Stimulated activated CD4-positive, alpha-beta T cell treated with anti-CD3 and anti-CD28 coated beads, Interleukin-1b, Interleukin-23, amount 100 ng/mL, for 24 hours (primary cell): Measurements from ENCODE around the gene KCNK7.
"Not testable (repeated sequence)": the region's sequence is repeated elsewhere in the genome, so short reads cannot be mapped to it uniquely, and the experiment has no call there.

ENCODE experiments used
- DNase-seq, 4 experiments: peaks; one replicate each; pipeline ENCODE4 v3.0.0-alpha.2; 2020; ENCODE audit warnings: low read depth in 4 of 4, low spot score in 1 of 4

KCNK7 gene

DNA sequence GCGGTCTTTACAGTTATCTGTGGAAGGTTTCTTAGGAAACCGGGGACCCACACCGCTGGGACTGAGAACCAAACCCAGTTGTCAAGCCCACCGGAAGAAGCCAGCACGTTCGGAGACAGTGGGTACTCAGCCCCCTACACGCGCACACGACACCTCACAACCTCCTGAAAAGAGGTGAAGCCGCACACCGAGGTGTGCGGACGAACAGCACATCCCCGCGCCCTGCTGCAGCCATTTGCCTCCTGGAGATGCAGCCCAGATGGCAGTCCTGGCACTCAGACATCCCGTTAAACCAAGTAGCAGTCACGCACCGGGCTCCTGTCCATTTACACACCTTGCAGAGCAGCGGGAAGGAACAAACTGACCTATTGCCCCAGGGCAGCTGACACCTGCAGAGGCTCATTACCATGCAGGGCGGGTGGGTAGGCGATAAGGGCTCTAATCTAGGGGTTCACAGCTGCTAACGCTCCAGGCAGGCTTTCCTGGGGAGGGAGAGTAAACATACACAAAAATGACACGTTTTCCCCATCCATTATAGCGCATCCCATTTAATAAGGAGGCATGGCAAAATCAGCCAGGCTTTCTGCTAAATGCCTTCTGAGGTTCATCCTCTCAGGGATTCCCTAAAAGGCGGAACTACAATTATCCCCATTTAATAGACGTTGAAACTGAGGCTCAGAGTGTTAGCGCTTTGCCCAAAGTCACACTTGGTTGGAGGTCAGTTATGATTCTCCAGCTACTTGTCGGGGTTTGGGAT, 20.6 kb downstream of the KCNK7 start:
- DNase-seq, result no peak

DNA sequence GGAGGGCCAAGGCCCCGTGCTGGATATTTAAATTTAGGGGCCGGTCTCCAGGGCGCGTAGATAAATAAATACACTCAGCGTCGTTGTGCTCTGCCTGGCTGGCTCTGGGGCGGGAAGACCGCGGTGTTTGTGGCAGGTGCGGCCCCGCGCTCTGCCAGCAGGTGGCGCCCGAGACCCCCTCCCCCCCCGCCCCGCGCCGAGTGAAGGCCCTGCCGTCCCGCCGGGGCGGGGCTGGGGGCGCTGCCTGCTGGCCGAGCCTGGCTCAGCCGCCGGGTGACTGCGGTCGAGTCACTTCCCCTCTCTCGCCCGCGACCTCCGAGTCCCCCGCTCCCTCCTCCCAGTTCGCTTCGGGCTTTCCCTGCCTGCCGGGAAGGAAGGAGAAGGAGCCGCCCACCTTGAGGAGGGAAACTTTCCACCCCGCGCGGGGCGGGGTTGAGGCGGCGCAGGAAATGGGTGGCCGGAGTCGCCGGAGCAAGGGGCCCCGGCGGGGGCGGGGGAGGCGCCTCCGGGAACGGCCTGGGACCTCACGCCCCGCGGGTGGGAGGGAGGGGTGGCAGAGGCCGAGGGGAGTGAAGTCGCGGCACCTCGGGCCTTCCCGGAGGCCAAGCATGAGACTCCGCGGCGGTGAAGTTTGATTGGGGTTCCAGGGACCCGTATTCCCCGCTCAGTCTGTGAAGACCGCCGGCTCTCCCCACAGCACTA, 21.3 kb downstream of the KCNK7 start:
- DNase-seq, result peak; percentile 59 to 93 (median 72)

DNA sequence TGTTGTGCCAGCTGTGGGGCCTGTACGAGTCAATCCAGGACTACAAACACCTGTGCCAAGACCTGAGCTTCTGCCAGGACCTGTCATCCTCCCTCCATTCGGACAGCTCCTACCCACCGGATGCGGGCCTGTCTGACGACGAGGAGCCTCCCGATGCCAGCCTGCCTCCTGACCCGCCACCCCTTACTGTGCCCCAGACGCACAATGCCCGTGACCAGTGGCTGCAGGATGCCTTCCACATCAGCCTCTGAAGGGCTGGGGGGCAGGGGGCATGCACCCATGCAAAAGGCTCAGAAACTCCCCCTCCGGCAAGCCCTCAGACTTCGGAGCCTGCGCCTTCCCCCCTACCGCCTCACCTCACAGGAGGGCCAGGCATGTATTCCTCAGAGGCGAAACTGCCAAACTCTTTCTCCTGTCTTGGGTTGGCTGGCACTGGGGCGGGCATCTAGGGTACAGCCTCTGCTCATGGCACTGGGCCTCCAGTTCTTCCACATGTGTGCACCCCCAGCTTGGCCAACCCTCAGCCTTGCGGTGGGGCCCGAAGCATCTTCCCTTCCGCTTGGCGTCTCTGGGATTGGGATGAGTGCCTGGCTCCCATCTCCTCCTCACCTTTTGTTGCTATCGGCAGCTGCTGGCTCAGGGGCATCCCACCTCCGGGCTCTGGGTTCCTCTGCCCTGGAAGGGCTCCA, 22.1 kb downstream of the KCNK7 start:
- DNase-seq, result no peak

DNA sequence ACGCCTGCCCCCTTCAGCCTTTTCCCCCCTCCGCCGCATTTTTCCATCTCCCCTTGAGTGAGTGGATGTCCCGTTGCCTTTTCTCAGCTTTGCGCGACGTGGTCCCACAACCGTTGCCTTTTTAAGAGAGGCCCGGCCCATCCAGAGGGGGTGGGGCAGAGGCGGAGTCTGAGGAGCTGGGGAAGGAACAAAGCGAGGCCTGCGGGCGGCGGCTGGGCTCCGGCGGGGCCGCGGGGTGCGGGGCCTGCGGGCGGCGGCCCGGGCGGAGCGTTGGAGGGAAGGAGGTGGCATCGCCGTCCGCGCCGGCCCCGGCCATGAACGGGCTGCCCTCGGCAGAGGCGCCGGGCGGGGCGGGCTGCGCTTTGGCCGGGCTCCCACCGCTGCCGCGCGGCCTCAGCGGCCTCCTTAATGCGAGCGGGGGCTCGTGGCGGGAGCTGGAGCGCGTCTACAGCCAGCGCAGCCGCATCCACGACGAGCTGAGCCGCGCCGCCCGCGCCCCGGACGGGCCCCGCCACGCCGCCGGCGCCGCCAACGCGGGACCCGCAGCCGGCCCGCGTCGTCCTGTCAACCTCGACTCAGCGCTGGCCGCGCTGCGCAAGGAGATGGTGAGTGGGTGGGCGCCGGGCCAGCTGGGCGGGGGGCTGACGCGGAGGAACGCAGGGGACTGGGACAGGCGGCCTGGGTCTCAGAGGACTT, 23.1 kb downstream of the KCNK7 start, which contains the start of gene FAM89B:
Gene FAM89B, plus strand, starts transcription at position 183 of the 696 bp plus-strand sequence. Its CDS starts 132 bp downstream, at position 315.
- DNase-seq, result peak in 3 of 4 experiments; percentile 71 to 87 (median 78)

DNA sequence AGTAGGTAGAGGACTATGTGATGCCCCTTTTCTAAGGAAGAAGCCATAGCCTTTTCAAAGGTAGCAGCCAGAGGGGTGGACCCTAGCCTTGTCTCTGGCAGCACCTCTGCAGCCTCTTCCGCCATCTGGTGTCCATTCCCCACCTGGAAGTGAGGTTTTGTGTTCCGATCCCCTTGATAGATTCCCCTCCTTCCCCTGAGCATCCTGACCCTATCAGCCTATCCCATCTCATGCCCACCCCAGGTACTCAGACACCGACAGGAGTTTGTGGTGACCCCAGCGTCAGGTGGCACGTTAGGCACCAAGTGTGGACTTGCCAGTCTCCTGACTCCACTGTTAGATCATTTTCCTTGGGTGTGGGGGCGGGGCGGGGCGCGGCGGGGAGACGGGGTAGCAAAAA, 23.7 kb downstream of the KCNK7 start:
- no peak for DNase-seq

DNA sequence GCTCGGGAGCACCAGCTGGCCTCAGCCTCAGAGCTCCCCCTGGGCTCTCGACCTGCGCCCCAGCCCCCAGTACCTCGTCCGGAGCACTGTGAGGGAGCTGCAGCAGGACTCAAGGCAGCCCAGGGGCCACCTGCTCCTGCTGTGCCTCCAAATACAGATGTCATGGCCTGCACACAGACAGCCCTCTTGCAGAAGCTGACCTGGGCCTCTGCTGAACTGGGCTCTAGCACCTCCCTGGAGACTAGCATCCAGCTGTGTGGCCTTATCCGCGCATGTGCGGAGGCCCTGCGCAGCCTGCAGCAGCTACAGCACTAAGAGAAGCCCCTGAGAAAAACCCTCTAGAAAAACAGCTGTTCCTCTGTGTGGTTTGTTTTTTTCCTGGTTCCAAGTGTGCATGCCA, 24.2 kb downstream of the KCNK7 start:
- no peak for DNase-seq

DNA sequence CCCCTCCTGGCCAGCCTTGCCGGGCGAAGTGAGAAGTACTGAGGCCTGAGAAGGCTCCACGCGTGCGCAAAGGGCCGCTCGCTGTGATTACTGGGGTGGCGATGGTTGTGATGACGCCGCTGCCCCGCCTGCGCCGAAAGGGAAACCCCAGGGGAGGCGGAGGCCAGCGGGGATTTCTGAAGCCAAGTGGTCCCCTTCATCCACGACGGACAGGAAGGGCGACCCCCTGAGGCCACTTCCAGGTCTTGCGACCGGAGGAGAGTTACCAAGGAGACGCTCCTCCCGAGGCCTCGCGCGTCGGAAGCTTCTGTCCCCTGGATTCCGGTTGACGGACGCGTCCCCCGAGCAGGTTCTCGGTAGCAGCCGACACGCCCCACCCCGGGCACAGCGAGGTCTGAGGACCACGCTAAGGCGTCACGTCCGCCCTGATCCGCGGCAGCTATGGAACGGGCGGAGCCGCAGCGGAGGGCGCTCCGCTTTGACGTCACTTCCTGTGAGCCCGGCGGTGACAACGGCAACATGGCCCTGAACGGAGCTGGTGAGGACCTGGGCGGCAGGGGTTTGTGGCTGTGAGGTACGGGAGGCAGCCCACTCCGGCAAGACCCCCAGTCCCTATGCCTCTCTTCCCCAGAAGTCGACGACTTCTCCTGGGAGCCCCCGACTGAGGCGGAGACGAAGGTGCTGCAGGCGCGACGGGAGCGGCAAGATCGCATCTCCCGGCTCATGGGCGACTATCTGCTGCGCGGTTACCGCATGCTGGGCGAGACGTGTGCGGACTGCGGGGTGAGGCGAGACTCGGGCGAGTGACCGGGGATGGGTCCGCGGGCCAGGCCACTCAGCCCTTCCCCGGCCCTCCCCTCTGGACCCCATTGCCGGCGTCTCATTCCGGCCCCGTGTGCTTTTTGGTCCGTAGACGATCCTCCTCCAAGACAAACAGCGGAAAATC, 25.4 kb downstream of the KCNK7 start, which contains the start of gene ZNRD2:
Gene ZNRD2, plus strand, starts transcription at position 505 of the 946 bp plus-strand sequence. Its CDS starts 15 bp downstream, at position 520.
- peak; percentile 92 to 99 (median 96) for DNase-seq

DNA sequence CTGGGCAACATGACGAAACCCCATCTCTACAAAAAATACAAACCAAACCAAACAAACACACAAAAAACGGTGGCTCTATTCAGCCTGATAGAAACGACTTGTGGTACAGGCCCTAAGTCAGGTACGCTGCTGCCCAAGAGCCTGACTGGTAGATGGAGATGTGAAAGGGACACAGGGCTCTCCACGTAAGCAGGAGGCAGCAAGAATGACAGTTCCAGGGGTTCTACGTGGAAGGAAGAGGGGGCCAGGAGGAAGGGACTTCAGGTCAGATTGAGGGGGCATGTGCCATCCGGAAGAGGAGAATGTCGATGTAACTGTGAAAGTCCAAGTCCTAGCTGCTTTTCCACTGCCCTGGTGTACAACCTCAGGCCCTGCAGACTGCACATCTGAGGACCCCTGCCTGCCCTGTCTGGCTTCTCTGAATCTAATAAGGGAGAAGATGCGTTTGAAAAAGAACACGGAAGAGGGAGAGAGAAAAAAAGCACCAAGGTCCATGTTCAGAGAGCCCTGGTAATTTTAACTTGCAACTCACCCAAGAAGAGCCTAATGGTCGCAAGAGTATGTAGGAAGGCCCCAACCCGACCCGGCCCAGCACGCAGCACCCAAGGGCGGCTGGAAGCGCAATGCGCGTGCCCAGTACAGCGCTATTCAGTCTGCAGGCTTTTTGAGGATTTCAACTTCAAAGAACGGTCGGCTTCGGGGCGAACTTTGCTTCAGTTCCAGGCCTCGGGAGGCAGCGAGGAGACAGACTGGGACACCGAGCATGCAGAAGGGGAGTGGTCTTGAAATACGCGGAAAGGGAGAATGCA, 26.2 kb downstream of the KCNK7 start:
- peak in 1 of 4 experiments; percentile 55 for DNase-seq

DNA sequence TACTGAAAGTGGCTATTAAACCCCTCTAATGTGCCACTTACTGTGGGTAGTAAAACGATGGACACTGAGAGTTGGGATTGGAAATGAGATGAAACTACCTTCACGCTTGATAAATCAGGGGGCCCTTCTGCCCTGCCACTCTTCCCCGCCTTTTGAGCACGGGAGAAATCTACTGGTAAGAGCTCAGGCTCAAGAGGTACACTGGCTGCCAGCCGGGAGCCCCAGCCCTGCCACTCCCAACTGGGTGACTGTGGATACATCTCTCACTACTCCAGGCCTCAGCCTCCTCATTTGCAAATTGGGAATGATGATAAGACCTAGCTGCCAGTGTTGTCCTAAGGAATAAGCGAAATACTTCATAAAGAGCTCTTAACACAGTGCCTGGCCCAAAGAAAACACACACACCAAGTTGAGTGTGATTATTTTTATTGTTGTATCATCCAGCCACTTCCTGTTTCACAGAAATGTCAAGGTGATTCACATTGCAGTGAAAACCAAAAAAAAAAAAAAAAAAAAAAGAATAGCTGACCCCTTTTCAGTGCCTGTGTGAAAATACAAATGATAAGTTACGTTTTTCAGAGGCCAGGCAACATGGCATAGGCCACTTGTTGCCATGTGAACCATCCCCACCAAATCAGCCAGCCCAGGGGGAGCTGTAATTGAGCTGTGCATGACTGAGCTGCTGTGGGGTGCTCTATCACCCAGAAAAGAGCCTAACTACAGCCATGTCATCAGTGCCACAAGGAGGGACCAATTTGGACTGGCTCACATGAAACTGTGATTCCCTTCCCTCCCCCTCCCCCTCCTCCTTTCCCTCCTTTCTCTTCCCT, 29.8 kb downstream of the KCNK7 start:
- DNase-seq, result no peak

DNA sequence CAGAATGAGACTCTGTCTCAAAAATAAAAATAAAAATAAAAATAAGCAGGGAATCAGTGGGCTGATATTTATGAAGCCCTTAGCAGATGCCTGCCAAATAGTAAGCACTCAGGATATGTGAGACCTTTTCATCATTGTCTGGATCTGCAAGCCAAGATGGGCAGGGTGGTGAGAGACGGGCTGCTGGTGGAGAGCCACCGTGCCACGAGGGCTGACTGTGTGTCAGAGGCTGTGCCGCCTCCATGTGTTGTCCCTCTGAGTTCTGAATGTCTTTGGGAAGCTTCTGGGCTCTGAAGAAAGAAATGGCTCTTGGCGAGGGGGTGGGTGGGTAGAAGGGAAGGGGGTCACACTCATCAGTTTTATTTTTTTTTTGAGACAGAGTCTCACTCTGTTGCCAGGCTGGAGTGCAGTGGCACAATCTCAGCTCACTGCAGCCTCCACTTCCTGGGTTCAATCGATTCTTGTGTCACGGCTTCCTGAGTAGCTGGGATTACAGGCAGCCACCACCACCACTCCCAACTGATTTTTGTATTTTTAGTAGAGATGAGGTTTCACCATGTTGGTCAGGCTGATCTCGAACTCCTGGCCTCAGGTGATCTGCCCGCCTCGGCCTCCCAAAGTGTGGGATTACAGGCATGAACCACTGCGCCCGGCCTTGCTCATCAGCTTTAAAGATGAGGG, 30.6 kb downstream of the KCNK7 start:
- DNase-seq, result not testable (repeated sequence)

DNA sequence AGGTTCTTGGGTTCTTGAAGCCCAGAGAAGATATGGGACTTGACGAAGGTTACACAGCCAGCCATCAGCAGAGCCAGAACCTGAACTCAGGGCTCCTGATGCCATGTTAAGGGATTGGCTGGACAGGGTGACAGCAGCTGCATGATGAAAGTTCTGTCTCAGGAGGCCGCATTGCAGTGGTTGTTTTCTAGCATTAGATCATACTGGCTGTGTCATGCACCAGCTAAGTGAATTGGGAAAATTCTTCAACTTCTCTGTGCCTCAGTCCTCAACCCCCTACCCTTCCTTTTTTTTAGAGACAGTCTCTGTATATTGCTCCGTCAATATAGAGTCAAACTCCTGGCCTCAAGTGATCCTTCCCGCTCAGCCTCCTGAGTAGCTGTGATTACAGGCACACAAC, 32.0 kb downstream of the KCNK7 start:
- DNase-seq, result no peak

DNA sequence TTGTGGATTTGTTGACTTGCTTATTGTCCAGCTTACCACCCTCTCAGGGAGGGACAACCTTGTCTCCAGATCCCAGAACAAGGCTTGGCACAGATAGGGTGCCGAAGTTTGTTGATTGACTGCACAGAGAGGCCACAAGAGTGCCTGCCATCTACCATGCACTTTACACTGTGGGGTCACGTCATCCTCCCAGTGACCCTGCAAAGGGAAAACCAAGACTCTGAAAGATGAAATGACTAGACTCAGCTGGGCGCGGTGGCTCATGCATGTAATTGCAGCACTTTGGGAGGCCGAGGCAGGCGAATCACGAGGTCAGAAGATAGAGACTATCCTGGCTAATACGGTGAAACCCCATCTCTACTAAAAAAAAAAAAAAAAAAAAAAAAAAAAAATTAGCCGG, 32.8 kb downstream of the KCNK7 start:
- no peak for DNase-seq

DNA sequence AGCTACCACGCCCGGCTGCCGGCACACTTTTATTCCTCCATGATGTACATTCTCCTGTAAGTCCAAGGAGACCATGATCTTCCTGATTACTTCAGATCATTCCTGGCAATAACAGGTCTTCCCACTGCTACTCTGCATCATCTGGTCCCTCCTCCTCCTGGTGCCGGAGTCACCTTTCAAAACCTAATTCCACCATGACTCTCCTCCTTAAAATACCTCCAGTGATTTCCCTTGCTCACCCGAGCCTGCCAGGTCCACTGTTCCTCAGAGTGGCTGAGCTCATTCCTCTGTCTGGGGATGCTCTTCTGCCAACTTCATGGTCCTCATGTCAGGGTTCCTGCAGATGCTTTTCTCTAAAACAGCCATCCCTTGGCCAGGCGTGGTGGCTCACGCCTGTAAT, 33.6 kb downstream of the KCNK7 start:
- no peak for DNase-seq

DNA sequence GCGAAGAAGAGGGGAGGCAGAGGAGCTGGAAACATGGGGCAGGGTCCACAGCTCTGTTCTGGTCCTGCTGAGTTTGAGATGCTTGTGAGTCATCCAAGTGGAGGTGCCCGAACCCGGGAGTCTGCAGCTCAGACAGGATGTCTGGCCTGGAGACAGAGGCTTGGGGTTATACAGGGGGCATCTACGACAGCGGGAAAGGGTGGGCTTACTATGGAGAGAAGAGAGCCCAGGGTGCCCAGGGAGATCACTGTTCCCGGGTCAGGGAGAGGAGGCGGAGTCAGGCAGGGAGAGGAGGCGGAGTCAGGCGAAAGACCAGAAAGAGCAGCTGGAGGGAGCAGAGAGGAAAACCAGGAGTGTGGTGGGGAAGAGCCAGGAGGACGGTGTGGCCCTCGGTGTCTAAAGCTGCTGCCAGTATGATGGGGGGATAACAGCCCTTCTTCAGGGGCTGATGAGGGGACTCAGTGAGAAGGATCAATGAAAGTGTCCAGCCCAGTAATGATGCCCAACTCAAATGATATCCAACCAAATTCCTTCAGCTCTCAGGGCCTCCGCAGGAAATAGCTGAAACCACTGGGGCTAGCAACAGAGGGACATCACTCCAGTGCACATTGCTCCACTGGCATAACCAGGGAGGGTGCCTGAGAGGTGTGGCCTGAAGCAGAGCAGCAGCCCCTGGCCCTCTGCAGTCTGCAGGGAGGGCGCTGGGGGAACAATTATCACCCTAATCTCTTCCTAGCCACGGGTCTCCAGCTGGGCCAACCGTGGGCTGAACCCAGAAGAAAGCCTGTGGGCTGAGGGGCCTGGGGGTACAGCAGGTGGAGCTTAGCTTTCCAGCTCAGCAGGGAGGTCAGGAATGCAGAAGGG, 34.8 kb downstream of the KCNK7 start:
- no peak for DNase-seq

DNA sequence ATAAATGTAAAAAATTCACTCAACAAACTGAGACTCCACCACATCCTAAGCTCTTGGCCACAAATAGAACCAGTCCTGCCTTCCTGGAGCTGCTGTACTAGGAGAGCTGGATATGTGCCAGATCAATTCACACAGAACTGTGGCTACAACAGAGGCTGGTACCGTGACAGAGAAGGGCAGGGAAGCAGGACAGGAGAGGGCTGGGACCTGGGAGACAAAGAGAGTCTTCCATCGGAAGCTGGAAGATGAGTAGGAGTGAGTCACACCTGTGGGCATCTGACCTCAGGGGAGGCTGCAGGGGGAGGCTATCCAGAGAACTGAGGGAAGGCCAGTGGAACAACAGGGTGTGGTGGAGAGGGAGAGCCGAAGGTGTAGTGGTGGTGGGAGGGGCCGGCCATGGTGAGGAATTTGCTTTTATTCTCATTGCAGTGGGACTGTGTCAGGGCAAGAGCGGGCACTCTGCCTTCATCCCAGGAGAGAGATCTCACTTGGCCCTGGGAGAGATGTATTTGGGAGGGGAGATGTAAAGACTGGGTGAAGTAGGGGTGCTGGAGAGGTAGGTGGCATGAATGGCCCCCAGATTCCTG, 35.6 kb downstream of the KCNK7 start:
- DNase-seq, result no peak

DNA sequence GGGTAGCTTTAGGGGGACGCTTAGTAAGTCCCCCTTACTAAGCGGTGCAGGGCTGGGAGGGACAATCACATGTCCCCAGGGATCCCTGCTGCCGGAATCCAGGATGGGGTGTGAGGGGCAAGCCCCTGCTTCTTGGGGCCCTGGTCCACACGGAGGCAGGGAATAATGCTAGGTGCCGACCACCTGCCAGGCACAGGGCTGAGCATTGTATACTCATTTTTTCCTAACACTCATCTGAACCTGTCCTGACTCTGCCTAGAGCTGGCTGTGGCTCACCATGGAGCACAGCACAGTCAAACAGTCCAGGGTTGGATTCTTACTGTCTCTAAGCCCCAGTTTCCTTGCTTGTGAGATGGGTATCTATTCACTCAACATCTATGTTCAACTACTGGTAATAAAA, 36.1 kb downstream of the KCNK7 start:
- DNase-seq, result no peak
